ENCODE measurements around the gene ENPP6. TPM values are rescaled to one million over a fixed set of nuclear protein-coding genes. Genes with fewer than 3 reads are reported as not detected.
"Not testable (repeated sequence)": the region's sequence is repeated elsewhere in the genome, so short reads cannot be mapped to it uniquely, and the experiment has no call there.

ENPP6 gene
- total RNA-seq, 4 donors from 2014 or later, result 0.45 TPM; not detected in 3

- DNase-seq, result no peak
These were observed 164.2 kb downstream of the ENPP6 start for GRCh38 chr4:184053434-184053833.

GRCh38 chr4:184052616-184053015 is 165.1 kb downstream of the ENPP6 start:
- no peak overlapping the region for H3K27ac ChIP-seq
- TF ChIP-seq CTCF (IDR thresholded peaks at IDR 0.05), result no peak
- TF ChIP-seq POLR2A (IDR thresholded peaks at IDR 0.05), result no peak
- H3K36me3 ChIP-seq, result no peaks in the 10 kb centered on the region
- no peak overlapping the region for H3K4me3 ChIP-seq (replicated peaks in 1 of 3)
- H3K9me3 ChIP-seq, result no peaks in the 10 kb centered on the region
- no peaks in the 10 kb centered on the region for H3K27me3 ChIP-seq
- intact Hi-C loops (cut with DNase I), result no loop called here
- no peaks in the 10 kb centered on the region for H3K4me1 ChIP-seq
- DNase-seq, result no peak
- 90 to 93% methylated on average over 2 of the region's 2 CpGs for WGBS, 2 donors

More at GRCh38 chr4:184053434-184053833, 164.2 kb downstream of the ENPP6 start:
- Histone ChIP-seq H3K27me3 (no peaks in the 10 kb centered on the region), H3K27ac (no peak overlapping the region), H3K4me3 (replicated peaks in 1 of 3) (no peak overlapping the region), H3K36me3 (no peaks in the 10 kb centered on the region), H3K9me3 (no peaks in the 10 kb centered on the region), H3K4me1 (no peaks in the 10 kb centered on the region)
- TF ChIP-seq CTCF (IDR thresholded peaks at IDR 0.05), result no peak
- TF ChIP-seq POLR2A (IDR thresholded peaks at IDR 0.05), result no peak
- 79 to 82% methylated on average over 5 of the region's 5 CpGs for WGBS, 2 donors
- intact Hi-C loops (cut with DNase I), result no loop called here

- intact Hi-C loops (cut with DNase I); H3K4me3 ChIP-seq (replicated peaks in 1 of 3); DNase-seq; H3K27me3 ChIP-seq; H3K9me3 ChIP-seq; H3K36me3 ChIP-seq; H3K27ac ChIP-seq; H3K4me1 ChIP-seq: not testable (repeated sequence)
- WGBS, 2 donors, result 94 to 97% methylated on average over 4 of the region's 4 CpGs
These were observed 166.4 kb downstream of the ENPP6 start for GRCh38 chr4:184051262-184051661.

- Histone ChIP-seq H3K9me3 (no peaks in the 10 kb centered on the region), H3K27me3 (no peaks in the 10 kb centered on the region), H3K36me3 (no peaks in the 10 kb centered on the region), H3K4me1 (no peaks in the 10 kb centered on the region), H3K27ac (no peak overlapping the region), H3K4me3 (replicated peaks in 1 of 3) (no peak overlapping the region)
- DNase-seq, result no peak
- intact Hi-C loops (cut with DNase I), result no loop called here
- TF ChIP-seq POLR2A (IDR thresholded peaks at IDR 0.05), result no peak
- no peak for TF ChIP-seq CTCF (IDR thresholded peaks at IDR 0.05)
- WGBS, 2 donors, result 74 to 83% methylated on average over 1 of the region's 1 CpG
These were observed 171.5 kb downstream of the ENPP6 start for GRCh38 chr4:184046148-184046547.

GRCh38 chr4:184041156-184041555 is 176.5 kb downstream of the ENPP6 start:
- Histone ChIP-seq H3K27ac (no peak overlapping the region), H3K36me3 (no peaks in the 10 kb centered on the region), H3K27me3 (no peaks in the 10 kb centered on the region), H3K4me3 (replicated peaks in 1 of 3) (no peak overlapping the region), H3K4me1 (no peaks in the 10 kb centered on the region), H3K9me3 (no peaks in the 10 kb centered on the region)
- DNase-seq, result no peak
- intact Hi-C loops (cut with DNase I), result no loop called here
- 93% methylated on average over 10 of the region's 10 CpGs for WGBS, 2 donors
- TF ChIP-seq POLR2A (IDR thresholded peaks at IDR 0.05) (no peak), CTCF (IDR thresholded peaks at IDR 0.05) (no peak)

- no peak overlapping the region for H3K27ac ChIP-seq
- H3K9me3 ChIP-seq, result no peaks in the 10 kb centered on the region
- no peaks in the 10 kb centered on the region for H3K4me1 ChIP-seq
- 19 to 29% methylated on average over 15 to 22 of the region's 22 CpGs for WGBS, 2 donors
- intact Hi-C loops (cut with DNase I), result no loop called here
- H3K36me3 ChIP-seq, result no peaks in the 10 kb centered on the region
- TF ChIP-seq CTCF (IDR thresholded peaks at IDR 0.05) (no peak), POLR2A (IDR thresholded peaks at IDR 0.05) (no peak)
- no peak for DNase-seq
- no peak overlapping the region for H3K4me3 ChIP-seq (replicated peaks in 1 of 3)
- H3K27me3 ChIP-seq, result no peaks in the 10 kb centered on the region
These were observed 177.7 kb downstream of the ENPP6 start for GRCh38 chr4:184039963-184040383.
